Uterus (tissue), 4 donors: ENCODE measurements around the gene TYRO3. TPM values are rescaled to one million over a fixed set of nuclear protein-coding genes. Genes with fewer than 3 reads are reported as not detected.
A peak's percentile ranks its signal among the peaks of the same experiment; 100 is the strongest.

ENCODE experiments used
- DNase-seq, 2 donors: peaks; one replicate each; pipeline ENCODE4 v3.0.0-alpha.2; 2019 to 2020
- H3K27ac ChIP-seq, 2 donors: fragments of 200-600 bp; sonication (generic); 1 replicate in 1 of 2; 2 replicates in 1 of 2; pipeline ENCODE4 v1.5.1; 2016 to 2018
- H3K27me3 ChIP-seq, 2 donors: fragments of 200-600 bp; sonication (generic); one replicate each; pipeline ENCODE4 v1.5.1; 2018 to 2019; ENCODE audit warnings: control low read depth in 1 of 2
- H3K36me3 ChIP-seq, 2 donors: fragments of 200-600 bp; sonication (generic); one replicate each; pipeline ENCODE4 v1.5.1; 2019; ENCODE audit warnings: control low read depth in 1 of 2
- H3K4me1 ChIP-seq, 2 donors: fragments of 200-600 bp; sonication (generic); one replicate each; pipeline ENCODE4 v1.5.1; 2018 to 2019; ENCODE audit warnings: control low read depth in 1 of 2
- H3K4me3 ChIP-seq, 2 donors: fragments of 200-600 bp; sonication (generic); 1 replicate in 1 of 2; 2 replicates in 1 of 2; pipeline ENCODE4 v1.5.1; 2018 to 2019; ENCODE audit warnings: mild to moderate bottlenecking in 1 of 2
- H3K9me3 ChIP-seq, 2 donors: fragments of 200-600 bp; sonication (generic); one replicate each; pipeline ENCODE4 v1.5.1; 2019; ENCODE audit warnings: control low read depth in 1 of 2
- POLR2A ChIP-seq, 2 donors: fragments of 450-650 bp; IDR thresholded peaks; one replicate each; pipeline ENCODE4 v1.6.1; 2016; ENCODE audit warnings: antibody characterized with exemption in 2 of 2, mild to moderate bottlenecking in 1 of 2, moderate library complexity in 1 of 2
- intact Hi-C: fragments of 100-400 bp; cut with DNase I; formaldehyde crosslinking; loops from one replicate; pipeline ENCODE4 v1.15.1; 2023; ENCODE audit warnings: low total_unique reads
- total RNA-seq, 4 donors: library from RNA; depleted of rRNA in 3 of 4; stranded (reverse); fragments of >200 nt in 3 of 4; gene quantifications; one replicate each; pipeline versions ENCODE4 v1.1.0 to v1.2.4, GENCODE V29; 2014 to 2023
- TF ChIP-seq, protein P1 (sequence below), 4 experiments: fragments of 200-600 bp in 2 of 4; fragments of 450-650 bp in 2 of 4; sonication (generic) in 2 of 4; IDR thresholded peaks; one replicate each; pipeline ENCODE4 v1.5.1; 2016 to 2019; ENCODE audit warnings: antibody characterized with exemption in 4 of 4, mild to moderate bottlenecking in 2 of 4, moderate library complexity in 1 of 4
- donor health status: DM: yes; HTN: yes; CAD: no.

Gene TYRO3
- total RNA-seq, 4 donors from 2014 or later = 6.5 to 34.8 (median 24.3) TPM

DNA sequence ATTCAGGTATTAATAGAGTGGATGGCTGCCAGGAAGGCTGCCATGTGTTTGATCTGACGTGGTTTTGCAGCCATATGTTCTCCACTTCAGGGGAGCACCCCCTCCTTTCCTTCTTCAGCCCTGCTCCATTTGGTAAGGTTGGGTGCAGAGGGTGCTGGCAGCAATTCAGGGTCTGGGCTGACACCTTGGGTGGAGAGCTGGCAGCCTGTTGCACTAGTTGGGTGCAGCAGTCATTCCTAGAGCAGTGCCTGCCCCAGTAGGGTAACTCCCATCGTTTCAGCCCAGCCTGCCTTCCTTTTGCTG, 1.5 kb downstream of the TYRO3 start:
- peak overlapping the region; percentile 7 to 79 for H3K27ac ChIP-seq
- H3K9me3 ChIP-seq = no peaks in the 10 kb centered on the region
- intact Hi-C loops = no loop called here
- H3K4me1 ChIP-seq = peaks cover 4 to 12% of the 10 kb centered on the region in 2 donors
- peak overlapping the region in 1 of 2 donors; percentile 73 for H3K4me3 ChIP-seq
- H3K27me3 ChIP-seq = no peaks in the 10 kb centered on the region
- H3K36me3 ChIP-seq = no peaks in the 10 kb centered on the region
- no peak for TF ChIP-seq POLR2A (IDR thresholded peaks at IDR 0.05)
- TF ChIP-seq, protein P1, sequence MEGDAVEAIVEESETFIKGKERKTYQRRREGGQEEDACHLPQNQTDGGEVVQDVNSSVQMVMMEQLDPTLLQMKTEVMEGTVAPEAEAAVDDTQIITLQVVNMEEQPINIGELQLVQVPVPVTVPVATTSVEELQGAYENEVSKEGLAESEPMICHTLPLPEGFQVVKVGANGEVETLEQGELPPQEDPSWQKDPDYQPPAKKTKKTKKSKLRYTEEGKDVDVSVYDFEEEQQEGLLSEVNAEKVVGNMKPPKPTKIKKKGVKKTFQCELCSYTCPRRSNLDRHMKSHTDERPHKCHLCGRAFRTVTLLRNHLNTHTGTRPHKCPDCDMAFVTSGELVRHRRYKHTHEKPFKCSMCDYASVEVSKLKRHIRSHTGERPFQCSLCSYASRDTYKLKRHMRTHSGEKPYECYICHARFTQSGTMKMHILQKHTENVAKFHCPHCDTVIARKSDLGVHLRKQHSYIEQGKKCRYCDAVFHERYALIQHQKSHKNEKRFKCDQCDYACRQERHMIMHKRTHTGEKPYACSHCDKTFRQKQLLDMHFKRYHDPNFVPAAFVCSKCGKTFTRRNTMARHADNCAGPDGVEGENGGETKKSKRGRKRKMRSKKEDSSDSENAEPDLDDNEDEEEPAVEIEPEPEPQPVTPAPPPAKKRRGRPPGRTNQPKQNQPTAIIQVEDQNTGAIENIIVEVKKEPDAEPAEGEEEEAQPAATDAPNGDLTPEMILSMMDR (IDR thresholded peaks at IDR 0.05) = no peak
- DNase-seq = peak in 1 of 2 donors; percentile 27

DNA sequence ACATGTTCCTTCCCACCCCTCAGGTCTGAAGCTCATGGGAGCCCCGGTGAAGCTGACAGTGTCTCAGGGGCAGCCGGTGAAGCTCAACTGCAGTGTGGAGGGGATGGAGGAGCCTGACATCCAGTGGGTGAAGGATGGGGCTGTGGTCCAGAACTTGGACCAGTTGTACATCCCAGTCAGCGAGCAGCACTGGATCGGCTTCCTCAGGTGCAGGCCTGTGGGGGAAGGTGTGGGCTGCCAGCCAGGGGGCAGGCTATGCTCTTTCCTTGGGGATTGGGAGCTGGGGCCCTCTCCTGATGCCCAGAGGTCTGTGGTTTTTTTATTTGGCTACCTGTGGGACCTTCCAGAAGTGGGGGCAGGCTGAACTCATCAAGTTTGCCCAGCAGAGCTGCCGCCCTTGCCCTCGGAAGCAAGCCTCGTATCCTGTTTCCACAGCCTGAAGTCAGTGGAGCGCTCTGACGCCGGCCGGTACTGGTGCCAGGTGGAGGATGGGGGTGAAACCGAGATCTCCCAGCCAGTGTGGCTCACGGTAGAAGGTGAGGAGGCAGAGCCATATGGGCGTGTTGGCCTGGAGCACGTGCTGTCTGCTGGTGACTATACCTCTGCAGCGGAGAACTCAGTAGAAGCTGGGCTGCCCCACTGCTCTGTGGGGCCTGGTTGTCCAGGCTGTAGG, 2.2 kb downstream of the TYRO3 start:
- Histone ChIP-seq H3K36me3 (no peaks in the 10 kb centered on the region), H3K4me1 (peaks cover 4 to 12% of the 10 kb centered on the region in 2 donors), H3K4me3 (no peak overlapping the region), H3K27ac (peak overlapping the region; percentile 71 to 79), H3K9me3 (no peaks in the 10 kb centered on the region), H3K27me3 (no peaks in the 10 kb centered on the region)
- peak in 1 of 2 donors; percentile 27 for DNase-seq
- TF ChIP-seq, protein P1 (IDR thresholded peaks at IDR 0.05) = no peak
- no peak for TF ChIP-seq POLR2A (IDR thresholded peaks at IDR 0.05)
- intact Hi-C loops = no loop called here

DNA sequence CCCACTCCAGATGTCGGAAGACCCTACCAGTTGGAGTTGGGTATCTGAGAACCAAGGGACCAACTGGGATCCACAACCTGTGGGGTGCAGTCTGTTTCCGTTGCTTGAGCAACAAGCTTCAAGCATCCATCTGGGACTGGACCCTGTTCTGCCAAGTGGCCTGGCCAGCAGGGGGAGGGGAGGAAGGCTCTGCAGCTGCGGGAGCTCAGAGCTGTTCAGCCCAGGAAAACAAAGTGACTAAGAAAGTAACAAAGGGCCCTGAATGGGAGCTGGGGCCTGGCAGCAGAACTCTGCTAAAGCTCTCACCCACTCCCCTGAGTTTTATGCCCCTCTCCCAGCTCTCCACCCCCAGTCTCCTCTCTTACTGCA, 2.7 kb downstream of the TYRO3 start:
- peak; percentile 83 to 86 for DNase-seq
- intact Hi-C loops = no loop called here
- Histone ChIP-seq H3K27me3 (no peaks in the 10 kb centered on the region), H3K4me1 (peaks cover 4 to 12% of the 10 kb centered on the region in 2 donors), H3K9me3 (no peaks in the 10 kb centered on the region), H3K36me3 (no peaks in the 10 kb centered on the region), H3K4me3 (no peak overlapping the region), H3K27ac (peak overlapping the region; percentile 71 to 79)
- TF ChIP-seq POLR2A (IDR thresholded peaks at IDR 0.05) = no peak
- TF ChIP-seq, protein P1 (IDR thresholded peaks at IDR 0.05) = peak in 2 of 4 experiments; percentile 35 to 41

DNA sequence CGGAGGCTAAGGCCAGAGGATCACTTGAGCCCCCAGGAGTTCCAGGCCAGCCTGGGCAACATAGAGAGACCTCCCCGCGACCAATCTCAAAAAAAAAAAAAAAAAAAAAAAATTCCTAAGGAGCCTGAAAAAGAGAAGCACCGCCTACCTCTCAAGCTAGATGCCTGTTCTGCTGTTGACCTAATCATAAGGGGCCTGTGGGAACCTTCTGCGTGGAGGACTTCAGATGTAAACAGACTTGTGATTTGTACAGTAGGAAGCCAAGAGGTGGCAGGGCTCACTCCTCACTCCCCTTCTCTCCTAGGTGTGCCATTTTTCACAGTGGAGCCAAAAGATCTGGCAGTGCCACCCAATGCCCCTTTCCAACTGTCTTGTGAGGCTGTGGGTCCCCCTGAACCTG, 3.2 kb downstream of the TYRO3 start:
- Histone ChIP-seq H3K9me3 (no peaks in the 10 kb centered on the region), H3K36me3 (no peaks in the 10 kb centered on the region), H3K27ac (peak overlapping the region; percentile 71 to 79), H3K4me1 (peaks cover 4 to 12% of the 10 kb centered on the region in 2 donors), H3K27me3 (no peaks in the 10 kb centered on the region), H3K4me3 (no peak overlapping the region)
- no peak for DNase-seq
- intact Hi-C loops = no loop called here
- TF ChIP-seq POLR2A (IDR thresholded peaks at IDR 0.05) = no peak
- TF ChIP-seq, protein P1 (IDR thresholded peaks at IDR 0.05) = no peak

DNA sequence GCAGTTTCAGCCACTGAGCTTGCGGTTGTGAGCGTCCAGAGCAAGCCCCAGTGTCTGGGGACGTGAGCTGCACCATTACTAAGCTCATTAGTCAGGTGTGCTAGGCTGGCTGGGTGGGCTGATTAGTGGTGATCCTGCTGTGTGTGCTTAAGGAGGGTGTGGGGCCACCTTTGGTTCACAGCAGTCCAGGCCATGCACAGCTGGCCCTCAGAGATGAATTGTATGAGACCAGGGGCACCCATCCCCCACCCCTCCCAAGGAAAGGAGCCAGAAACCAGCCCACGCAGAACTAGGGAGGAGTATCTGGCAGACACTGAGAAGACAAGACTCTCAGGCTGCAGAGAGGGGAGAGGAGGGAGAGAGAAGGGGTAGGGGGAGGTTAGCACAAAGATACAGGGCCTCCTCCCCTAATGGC, 3.8 kb downstream of the TYRO3 start:
- intact Hi-C loops = no loop called here

More for the DNA sequence above, 3.8 kb downstream of the TYRO3 start:
- DNase-seq = peak; percentile 76 to 81
- no peaks in the 10 kb centered on the region for H3K36me3 ChIP-seq
- peak overlapping the region; percentile 71 to 79 for H3K27ac ChIP-seq
- peaks cover 4 to 12% of the 10 kb centered on the region in 2 donors for H3K4me1 ChIP-seq
- no peak overlapping the region for H3K4me3 ChIP-seq
- no peaks in the 10 kb centered on the region for H3K27me3 ChIP-seq
- TF ChIP-seq, protein P1 (IDR thresholded peaks at IDR 0.05) = no peak
- no peak for TF ChIP-seq POLR2A (IDR thresholded peaks at IDR 0.05)
- no peaks in the 10 kb centered on the region for H3K9me3 ChIP-seq
